Measurements from ENCODE around the gene SMIM36.
"Not testable (repeated sequence)": the region's sequence is repeated elsewhere in the genome, so short reads cannot be mapped to it uniquely, and the experiment has no call there.

The SMIM36 gene

DNA sequence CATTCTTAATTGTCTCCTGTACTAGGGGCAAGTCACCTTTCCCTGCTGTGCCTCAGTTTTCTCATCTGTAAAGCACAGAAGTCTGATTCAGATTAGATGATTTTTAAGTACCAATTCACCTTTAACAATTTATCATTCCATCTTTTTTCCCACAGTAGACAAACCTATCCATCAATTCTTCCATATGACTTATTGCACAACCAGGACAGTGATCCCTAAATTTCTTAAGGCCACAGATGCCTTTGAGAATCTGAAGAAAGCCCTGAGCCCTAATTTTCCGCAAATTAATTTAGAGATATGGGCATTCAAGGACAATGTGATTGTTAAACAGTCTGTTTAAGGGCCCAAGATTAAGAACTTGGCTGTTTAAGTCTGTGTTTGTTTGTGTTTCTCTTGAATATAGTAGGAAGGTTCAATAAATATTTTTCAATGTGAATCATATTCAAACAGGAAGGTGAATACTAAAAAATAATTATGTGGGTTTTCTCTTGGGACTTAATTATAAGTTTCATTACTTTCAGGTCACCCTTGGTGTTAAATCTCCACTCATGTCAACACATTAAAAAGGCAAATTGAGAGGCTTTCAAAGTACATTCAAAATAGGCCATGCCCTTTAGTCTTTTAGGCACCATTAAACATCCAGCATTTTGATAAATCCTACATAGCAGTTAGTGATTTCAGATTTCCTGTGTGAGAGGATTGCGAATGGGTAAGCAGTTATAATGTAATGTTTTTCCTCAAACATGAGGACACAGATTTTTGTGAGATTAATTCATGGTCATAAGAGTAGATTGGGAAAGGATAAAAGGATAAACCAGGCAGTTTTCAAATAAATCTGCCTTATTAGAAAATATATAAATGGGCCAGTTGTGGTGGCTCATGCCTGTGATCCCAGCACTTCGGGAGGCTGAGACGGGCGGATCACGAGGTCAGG, 54.7 kb downstream of the SMIM36 start:
- no peak for DNase-seq (ENCODE audit: low read depth in 2 of 2)

- no peak for DNase-seq (ENCODE audit: low read depth in 2 of 2)
These were observed 56.3 kb downstream of the SMIM36 start for GRCh38 chr17:55454906-55455474.

DNA sequence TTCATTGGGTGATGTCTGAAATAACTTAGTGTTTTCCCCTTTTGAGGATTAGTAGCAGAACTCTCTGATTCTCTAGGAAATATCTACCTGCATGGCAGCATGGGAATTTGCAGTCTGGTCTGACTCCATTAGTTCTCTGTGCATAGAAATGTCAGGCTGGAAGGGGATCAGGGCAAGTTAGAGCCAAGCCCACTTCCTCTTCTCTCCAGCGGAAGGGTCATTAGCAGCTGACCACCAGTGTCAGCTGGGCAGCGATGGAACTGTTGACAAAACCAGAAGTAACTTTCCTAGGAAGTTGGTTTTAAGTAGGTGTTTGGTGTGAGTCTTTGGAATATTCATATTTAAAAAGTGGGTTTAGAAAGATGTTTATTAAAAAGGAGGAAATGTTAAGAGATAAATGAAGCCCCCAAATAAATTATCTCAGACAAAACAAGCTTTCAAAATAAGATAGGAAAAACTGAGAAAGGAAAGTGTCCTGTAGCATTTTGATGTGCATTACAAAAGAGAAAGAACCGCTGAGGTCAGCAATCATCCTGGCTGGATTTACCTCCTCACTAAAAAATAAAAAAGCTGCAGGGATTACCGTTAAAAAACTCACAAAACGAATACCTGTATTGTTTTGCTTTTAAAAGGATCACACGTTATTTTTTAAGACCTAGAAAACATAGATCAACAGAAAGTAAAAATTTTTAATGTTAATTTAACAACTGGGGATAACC, 57.3 kb downstream of the SMIM36 start:
- no peak for DNase-seq (ENCODE audit: low read depth in 2 of 2)

DNA sequence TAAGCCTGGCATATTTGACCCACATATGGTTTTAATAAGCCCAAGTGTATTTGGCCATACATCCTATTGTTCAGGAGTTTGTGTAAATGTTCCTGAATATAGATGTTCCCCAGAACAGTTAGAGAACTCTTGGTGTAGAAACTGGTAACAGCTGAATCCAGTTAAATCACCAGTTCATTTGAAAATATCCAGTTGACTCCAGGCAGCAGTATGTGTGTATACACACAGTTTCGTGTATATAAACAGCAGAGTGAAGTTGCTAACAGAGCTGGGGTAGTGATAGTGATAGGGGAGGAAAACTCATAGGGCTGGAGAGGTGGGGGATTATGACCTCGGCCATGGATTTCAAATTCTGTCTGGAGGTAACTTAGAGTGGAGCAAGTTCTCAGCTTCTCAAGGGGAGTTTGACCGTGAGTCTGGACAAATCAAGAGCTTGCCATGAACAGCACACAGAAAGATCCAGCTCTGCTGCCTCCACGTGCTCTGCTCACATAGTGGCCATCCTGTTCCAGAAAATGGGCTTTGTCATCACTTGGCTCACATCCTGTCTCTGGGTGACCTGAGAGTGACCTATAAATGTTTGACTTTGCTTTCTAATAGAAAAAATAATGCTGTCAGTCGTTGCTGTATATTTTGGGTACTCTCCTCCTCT, 59.0 kb downstream of the SMIM36 start:
- DNase-seq (ENCODE audit: low read depth in 2 of 2): no peak

DNA sequence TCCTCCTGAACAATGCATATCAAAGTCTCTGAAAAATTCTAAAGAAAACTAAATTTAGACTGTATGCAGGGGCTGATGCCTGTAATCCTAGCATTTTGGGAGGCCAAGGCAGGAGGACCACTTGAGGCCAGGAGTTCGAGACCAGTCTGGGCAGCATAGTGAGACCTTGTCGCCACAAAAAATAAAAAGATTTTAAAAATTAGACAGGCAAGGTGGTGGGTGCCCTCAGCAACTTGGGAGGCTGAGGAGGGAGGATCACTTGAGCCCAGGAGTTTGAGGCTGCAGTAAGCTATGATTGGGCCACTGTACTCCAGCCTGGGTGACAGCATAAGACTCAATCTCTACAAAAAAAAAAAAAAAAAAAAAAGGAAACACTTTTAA, 59.5 kb downstream of the SMIM36 start:
- DNase-seq (ENCODE audit: low read depth in 2 of 2): no peak

DNA sequence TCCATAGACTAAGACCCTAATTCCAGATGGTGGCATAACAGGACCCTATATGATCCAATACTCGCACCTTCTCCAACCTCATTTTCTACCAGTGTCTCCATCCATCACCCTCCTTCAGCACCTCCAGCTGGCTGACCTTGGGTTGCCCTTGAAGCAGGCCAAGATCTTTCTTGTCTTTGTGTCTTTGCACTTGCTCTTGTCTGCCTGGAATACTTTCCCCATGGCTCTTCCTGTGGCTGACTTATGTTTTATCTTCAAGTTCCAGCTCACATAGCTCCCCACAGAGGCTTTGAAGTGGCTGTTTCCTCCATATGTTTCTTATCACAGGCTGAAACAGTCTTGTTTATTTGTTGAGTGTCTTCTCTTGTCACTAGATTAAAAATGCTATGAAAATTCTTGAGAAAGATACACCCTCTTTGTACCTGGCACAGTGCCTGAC, 60.0 kb downstream of the SMIM36 start:
- no peak for DNase-seq (ENCODE audit: low read depth in 2 of 2)

- no peak for DNase-seq (ENCODE audit: low read depth in 2 of 2)
These were observed 60.9 kb downstream of the SMIM36 start for GRCh38 chr17:55450232-55450825.

DNA sequence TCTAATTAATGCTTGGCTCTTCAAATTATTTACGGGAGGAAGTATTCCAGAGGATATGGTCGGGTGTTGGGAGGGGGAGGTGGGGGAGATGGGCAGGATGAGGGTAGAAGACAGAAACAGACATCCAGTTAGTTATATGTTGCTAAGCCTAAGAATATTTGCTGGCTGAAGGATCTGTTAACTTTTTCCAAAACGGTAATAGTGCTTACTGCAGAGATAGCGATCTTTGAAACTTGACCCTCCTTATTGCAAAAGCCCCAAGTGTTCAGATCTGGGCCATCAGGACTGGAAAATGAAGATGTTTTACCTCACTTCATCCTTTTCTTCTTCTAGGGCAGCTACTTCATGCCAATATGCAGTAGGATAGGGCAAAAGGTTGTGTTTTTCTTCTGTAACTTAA, 62.6 kb downstream of the SMIM36 start:
- DNase-seq (ENCODE audit: low read depth in 2 of 2): no peak

DNA sequence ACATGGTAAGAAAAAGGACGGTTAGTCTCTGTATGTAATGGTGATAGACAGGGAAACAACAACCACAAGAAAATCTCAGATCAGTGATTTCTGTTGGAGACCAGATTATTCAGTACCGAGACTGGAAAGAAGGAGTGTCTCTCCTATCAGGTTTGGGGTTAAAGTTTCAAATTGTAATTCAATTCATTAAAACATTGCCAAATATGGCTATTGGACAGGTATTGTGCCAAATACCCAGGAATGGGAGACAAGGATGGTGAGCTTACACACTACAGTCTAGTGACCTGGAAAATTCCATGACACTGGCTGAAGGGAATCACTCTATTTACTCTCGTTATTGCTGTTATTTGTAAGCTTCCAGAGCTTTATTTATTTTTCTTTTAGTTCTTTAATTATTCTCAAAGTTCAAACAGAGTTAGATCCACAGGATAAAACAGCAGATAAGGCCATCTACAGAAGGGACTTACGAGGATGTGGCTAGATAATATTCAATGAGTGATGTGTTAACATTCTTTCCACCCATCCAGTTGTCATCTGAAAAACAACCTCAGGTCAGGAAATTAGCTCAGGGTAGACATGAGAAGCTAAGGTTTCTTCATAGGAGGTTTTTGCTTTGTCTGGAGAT, 64.6 kb downstream of the SMIM36 start:
- DNase-seq (ENCODE audit: low read depth in 2 of 2): no peak

- not testable (repeated sequence) for DNase-seq (ENCODE audit: low read depth in 2 of 2)
These were observed 65.2 kb downstream of the SMIM36 start for GRCh38 chr17:55446004-55446403.

DNA sequence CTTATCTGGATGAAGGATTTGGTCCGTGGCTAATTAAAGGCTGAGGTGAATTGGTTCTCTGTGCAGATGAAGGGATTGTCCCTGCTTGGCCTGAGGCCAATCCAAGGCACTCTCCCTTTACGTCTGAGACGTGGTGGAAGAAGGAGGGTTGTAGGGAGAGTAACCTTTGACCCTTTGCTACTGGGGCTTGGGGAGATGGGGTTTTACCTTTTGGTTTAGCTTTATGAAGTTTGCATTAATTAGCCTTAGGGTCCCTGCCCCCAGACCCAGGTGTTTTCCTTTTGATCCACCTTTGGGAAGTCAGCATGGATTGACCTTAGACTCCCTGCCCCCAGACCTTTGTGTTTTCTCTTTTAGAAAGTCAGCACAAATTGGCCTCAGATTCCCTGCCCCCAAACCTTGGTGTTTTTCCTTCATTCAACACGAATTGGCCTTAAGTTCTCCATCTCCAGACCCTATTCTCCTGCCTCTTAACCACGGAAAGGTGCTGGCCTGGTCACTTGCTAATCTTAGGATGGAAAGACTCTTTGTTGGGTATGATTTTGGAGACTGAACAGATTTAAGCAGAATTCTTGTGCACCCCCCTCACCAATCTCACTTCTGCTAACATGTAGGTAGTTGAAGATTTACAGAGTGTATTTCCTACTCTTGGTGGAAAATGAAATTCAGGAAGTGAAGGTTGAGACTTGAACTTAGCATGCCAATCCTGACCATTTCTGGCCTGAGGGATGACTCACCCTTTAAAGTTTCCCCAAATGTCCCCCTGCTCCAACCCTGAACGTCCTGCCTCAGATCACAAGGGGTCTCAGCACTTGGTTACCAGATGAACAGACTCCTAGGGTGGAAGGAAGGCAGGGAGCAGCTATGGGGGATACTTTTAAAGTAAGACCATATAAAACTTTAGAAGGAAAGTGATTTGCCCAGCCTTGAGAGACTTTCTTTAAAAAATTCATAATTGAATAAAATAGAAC, 66.5 kb downstream of the SMIM36 start:
- no peak for DNase-seq (ENCODE audit: low read depth in 2 of 2)

DNA sequence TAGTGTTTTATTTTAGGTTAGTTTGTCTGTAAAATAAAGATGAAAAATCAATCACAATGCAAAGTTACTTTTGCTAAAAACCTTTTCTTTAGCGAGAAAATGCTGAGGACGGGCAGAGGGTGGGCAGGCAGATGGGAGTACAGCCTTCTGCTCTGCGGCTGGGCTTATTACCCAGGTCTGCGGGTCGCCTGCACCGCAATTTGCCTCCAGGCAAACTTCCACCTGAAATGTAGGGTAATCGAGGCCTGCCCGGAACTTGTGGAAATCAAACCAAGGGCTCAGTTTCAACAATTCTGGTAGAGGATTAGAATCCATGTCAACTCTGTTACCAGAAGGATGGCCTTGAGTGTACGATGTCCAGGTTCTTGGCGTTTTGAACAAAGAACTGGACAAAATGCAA, 67.3 kb downstream of the SMIM36 start:
- DNase-seq (ENCODE audit: low read depth in 2 of 2): no peak

DNA sequence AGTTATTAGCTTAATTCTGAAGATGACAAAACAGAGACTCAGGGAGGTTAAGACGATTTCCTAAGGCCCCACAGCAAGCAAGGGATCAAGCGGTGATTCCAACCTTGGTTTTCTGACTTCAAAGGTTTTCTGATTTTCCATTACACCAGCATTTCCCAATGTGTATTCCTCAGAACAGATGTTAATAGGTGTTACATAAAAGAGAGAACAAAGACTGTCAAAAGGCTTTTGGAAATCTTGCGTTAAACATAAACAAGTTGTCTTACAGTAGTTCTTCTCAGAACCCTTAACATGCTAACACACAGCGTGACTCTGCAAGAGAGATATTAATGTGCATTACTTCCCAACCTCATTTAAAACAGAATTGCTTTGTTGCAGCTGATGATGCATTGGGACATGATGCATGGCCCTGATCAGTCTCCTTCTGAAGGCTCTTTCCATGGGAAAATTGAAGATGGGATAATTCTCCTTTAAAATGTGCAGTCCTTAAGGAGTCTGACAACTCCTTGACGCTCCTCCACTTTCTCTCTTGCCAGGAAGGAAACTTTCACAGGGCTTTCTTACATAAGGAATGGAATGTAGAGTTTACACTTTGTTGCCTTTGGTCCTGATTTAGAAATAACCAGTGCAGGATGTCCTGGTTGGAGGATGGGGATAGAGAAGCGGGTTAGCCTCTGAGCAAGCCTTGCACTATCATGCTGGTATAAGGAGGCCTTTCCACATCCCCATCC, 68.1 kb downstream of the SMIM36 start:
- no peak for DNase-seq (ENCODE audit: low read depth in 2 of 2)

- no peak for DNase-seq (ENCODE audit: low read depth in 2 of 2)
These were observed 68.8 kb downstream of the SMIM36 start for GRCh38 chr17:55442462-55442861.

GRCh38 chr17:55441544-55441943, 69.7 kb downstream of the SMIM36 start:
- DNase-seq (ENCODE audit: low read depth in 2 of 2): no peak

DNA sequence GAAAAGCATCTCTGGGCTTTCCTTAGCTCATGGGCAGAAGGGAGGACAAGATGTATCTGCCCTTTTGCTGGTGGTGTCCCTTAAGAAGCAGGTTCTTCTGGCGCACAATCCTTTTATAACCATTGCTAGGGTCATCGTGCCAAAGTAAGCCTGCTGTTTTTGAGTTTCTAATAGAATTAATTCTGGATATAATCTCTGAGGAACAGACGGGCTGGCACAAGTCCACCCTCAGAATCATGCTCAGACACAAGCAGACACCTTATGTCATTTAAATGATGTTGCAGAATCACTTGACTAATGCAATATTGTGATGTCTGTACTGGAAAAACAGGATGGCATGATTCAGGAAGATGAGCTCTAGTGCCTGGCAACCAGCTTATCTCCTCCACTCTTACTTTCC, 70.9 kb downstream of the SMIM36 start:
- DNase-seq (ENCODE audit: low read depth in 2 of 2): no peak

GRCh38 chr17:55437159-55437605, 74.1 kb downstream of the SMIM36 start:
- no peak for DNase-seq (ENCODE audit: low read depth in 2 of 2)

GRCh38 chr17:55436224-55437158, 74.8 kb downstream of the SMIM36 start:
- no peak for DNase-seq (ENCODE audit: low read depth in 2 of 2)
